ENCODE data around the gene ZNF878. TPM values are rescaled to one million over a fixed set of nuclear protein-coding genes. Genes with fewer than 3 reads are reported as not detected.

ZNF878 gene
- not detected for total RNA-seq (2013)
- polyA plus RNA-seq (not detected), polyA minus RNA-seq (not detected in 2 replicates), total RNA-seq (0 to 0.75 (median 0.12) reads per million in 11 experiments)

- H3K9me3 Mint-ChIP-seq = peaks cover 0 to 40% (median 30%) of the 10 kb centered on the region in 7 donors
- peaks cover 22 to 47% (median 24%) of the 10 kb centered on the region in 3 donors for H3K27me3 Mint-ChIP-seq (ENCODE audit: low read depth in 3 of 3)
- H3K27ac Mint-ChIP-seq = peak within 1 kb of the TSS in 2 of 7 donors; percentile 50 to 52
- Histone ChIP-seq H3K27ac (ENCODE audit: low read depth in 1 of 2, low read length in 2 of 2) (no peak within 1 kb of the TSS), H3K4me1 (ENCODE audit: control insufficient read depth in 1 of 2, insufficient read depth in 2 of 2, low read length in 2 of 2) (peaks cover 9 to 20% of the 10 kb centered on the region in 2 donors), H4K20me1 (ENCODE audit: insufficient read depth, low read length) (no peaks in the 10 kb centered on the region), H3K9ac (ENCODE audit: insufficient read depth, low read length, poor library complexity, severe bottlenecking) (peak within 1 kb of the TSS; percentile 63), H3K9me3 (replicated peaks in 1 of 2; ENCODE audit: control insufficient read depth in 1 of 2, insufficient read depth in 1 of 2, low read length in 2 of 2) (peaks cover under 1 to 12% of the 10 kb centered on the region in 2 donors), H3K79me2 (ENCODE audit: insufficient read depth, low read length) (no peaks in the 10 kb centered on the region), H2AFZ (ENCODE audit: insufficient read depth, low read depth, low read length, poor library complexity, severe bottlenecking) (peak within 1 kb of the TSS; percentile 94), H3K27me3 (ENCODE audit: control insufficient read depth in 2 of 2, insufficient read depth in 2 of 2, low read length in 2 of 2) (peaks cover 0 to 3% of the 10 kb centered on the region in 2 donors), H3K4me3 (replicated peaks in 1 of 3; ENCODE audit: low read depth in 2 of 3, low read length in 3 of 3) (peak within 1 kb of the TSS; percentile 30 to 86 (median 53)), H3K36me3 (replicated peaks in 1 of 2; ENCODE audit: control insufficient read depth in 1 of 2, insufficient read depth in 2 of 2, low read length in 2 of 2) (no peaks in the 10 kb centered on the region), H3K4me2 (replicated peaks; ENCODE audit: extremely low read depth, low read length, poor library complexity, severe bottlenecking) (peak within 1 kb of the TSS; percentile 98)
- H3K4me3 Mint-ChIP-seq = peak within 1 kb of the TSS; percentile 82 to 96
- intact Hi-C loops (cut with micrococcal nuclease) = no loop called here
- peaks cover 0 to under 1% of the 10 kb centered on the region in 2 donors for H3K36me3 Mint-ChIP-seq
- peak; percentile 38 to 55 (median 49) for DNase-seq
- TF ChIP-seq CTCF (IDR thresholded peaks at IDR 0.05) = no peak
- peaks cover 20% of the 10 kb centered on the region for H3K4me1 Mint-ChIP-seq
- under 1% methylated on average over 45 of the region's 46 CpGs for WGBS (ENCODE audit: insufficient coverage)
Observed at GRCh38 chr19:12052497-12053169, at the start of gene ZNF878. ZNF878 (minus strand) TSS chr19:12052961; CDS start chr19:12052801, 160 bp downstream.

GRCh38 chr19:12098040-12098439 is 45.3 kb upstream of the ZNF878 start:
- Histone ChIP-seq H3K4me2 (replicated peaks; ENCODE audit: extremely low read depth, low read length, poor library complexity, severe bottlenecking) (no peak overlapping the region), H3K9me3 (replicated peaks in 1 of 2; ENCODE audit: control insufficient read depth in 1 of 2, insufficient read depth in 1 of 2, low read length in 2 of 2) (peaks cover 26 to 36% of the 10 kb centered on the region in 2 donors), H4K20me1 (ENCODE audit: insufficient read depth, low read length) (no peaks in the 10 kb centered on the region), H3K9ac (ENCODE audit: insufficient read depth, low read length, poor library complexity, severe bottlenecking) (no peak overlapping the region), H3K36me3 (replicated peaks in 1 of 2; ENCODE audit: control insufficient read depth in 1 of 2, insufficient read depth in 2 of 2, low read length in 2 of 2) (no peaks in the 10 kb centered on the region), H3K79me2 (ENCODE audit: insufficient read depth, low read length) (peaks cover 14% of the 10 kb centered on the region), H2AFZ (ENCODE audit: insufficient read depth, low read depth, low read length, poor library complexity, severe bottlenecking) (no peak overlapping the region), H3K4me1 (ENCODE audit: control insufficient read depth in 1 of 2, insufficient read depth in 2 of 2, low read length in 2 of 2) (peaks cover 3 to 6% of the 10 kb centered on the region in 2 donors), H3K27me3 (ENCODE audit: control insufficient read depth in 2 of 2, insufficient read depth in 2 of 2, low read length in 2 of 2) (no peaks in the 10 kb centered on the region), H3K27ac (ENCODE audit: low read depth in 1 of 2, low read length in 2 of 2) (no peak overlapping the region), H3K4me3 (replicated peaks in 1 of 3; ENCODE audit: low read depth in 2 of 3, low read length in 3 of 3) (no peak overlapping the region)
- peak overlapping the region in 3 of 7 donors; percentile 15 to 26 (median 16) for H3K27ac Mint-ChIP-seq
- intact Hi-C loops (cut with micrococcal nuclease) = no loop called here
- peaks cover 0 to 3% (median 0%) of the 10 kb centered on the region in 3 donors for H3K27me3 Mint-ChIP-seq (ENCODE audit: low read depth in 3 of 3)
- H3K9me3 Mint-ChIP-seq = peaks cover 30 to 54% (median 42%) of the 10 kb centered on the region in 7 donors
- no peak for DNase-seq
- 37% methylated on average over 5 of the region's 9 CpGs for WGBS (ENCODE audit: insufficient coverage)
- no peak overlapping the region for H3K4me3 Mint-ChIP-seq
- TF ChIP-seq CTCF (IDR thresholded peaks at IDR 0.05) = no peak
- H3K36me3 Mint-ChIP-seq = peaks cover 5 to 24% of the 10 kb centered on the region in 2 donors
- peaks cover 20% of the 10 kb centered on the region for H3K4me1 Mint-ChIP-seq
